Left cardiac atrium (tissue), 4 donors: ENCODE results near the gene HSPB8. TPM values are rescaled to one million over a fixed set of nuclear protein-coding genes. Genes with fewer than 3 reads are reported as not detected.

Experiments used
- ATAC-seq, 2 donors: fragments of 200-7000 bp; cut with Tn5 transposase; one replicate each; pipeline ENCODE4 v1.9.1; 2020; ENCODE audit warnings: mild to moderate bottlenecking in 2 of 2, moderate library complexity in 2 of 2
- DNase-seq: peaks from one replicate; pipeline ENCODE4 v3.0.0-alpha.2; 2020
- intact Hi-C, 2 donors: fragments of 100-400 bp; cut with DNase I; formaldehyde crosslinking; loops; one replicate each; pipeline versions ENCODE4 v1.14.1 to v1.15.1; 2022 to 2023
- total RNA-seq, 2 donors: library from RNA; stranded (reverse); fragmentation: NEBNext Ultra II Directional; extraction: Animal tissue kit (Norgen Biotek cat#: 25700); gene quantifications; one replicate each; pipeline ENCODE4 v1.2.1, GENCODE V29; 2021
- donor health status: DM: no; HTN: yes; CAD: no.
- donor health status: DM: no; HTN: yes; CAD: no; lungs with severe emphysema.
- donor health status: DM: yes; HTN: yes; CAD: no.
- donor health status: Dilated cardiomyopathy.

Gene HSPB8
- total RNA-seq, 2 donors from 2014 or later = 314 to 316 TPM

DNA sequence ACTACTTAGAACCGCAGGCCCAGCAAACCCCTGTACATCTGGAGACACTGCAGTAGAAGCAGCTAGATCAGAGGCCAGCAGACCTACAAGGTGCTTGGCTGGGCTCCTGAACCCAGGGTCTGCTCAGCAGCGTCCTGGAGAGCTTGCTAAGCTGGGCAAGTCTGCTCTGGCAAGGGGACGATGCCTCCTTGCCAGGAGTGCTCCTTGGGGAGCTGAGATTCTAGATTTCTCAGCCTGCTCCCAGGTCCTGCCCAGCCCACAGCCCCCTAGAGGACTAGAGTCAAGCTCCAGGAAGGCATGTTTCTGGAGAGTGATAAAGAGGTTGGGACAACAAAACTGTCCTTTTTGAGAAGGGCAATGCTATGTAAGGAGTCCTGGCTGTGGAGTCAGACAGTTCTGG is 60.3 kb downstream of the HSPB8 start:
- ATAC-seq = peak; percentile 31 to 59
- intact Hi-C loops = no loop called here
- DNase-seq = peak; percentile 42

DNA sequence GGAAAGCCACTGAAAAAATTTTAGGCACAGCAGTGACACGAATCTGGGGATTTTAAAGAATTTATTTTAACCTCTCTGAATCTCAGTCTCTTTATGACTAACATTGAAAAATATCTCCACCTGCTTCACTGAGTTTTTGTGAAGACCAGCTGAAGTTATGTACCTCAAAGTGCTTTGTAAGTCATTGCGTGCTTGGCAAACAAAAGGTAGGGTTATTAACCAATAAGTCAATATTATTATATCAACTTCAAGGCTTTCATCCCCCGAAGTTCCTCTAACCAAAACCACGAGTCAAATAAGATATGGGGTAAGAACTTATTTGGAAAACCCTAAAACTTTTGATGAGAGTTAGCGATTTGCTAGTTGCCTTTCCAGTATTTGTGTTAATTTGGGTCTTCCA is 62.3 kb downstream of the HSPB8 start:
- intact Hi-C loops = no loop called here
- DNase-seq (no peak), ATAC-seq (no peak)

- DNase-seq (no peak), ATAC-seq (no peak)
- intact Hi-C loops = no loop called here
Measured at GRCh38 chr12:119241580-119242169, 62.9 kb downstream of the HSPB8 start.

Other genes starting within 250 kb of the HSPB8 start
- under 1 TPM; 0.13 to 0.21 TPM for gene SRRM4, start 197.4 kb upstream of the HSPB8 start, total RNA-seq
- gene CCDC60, start 155.8 kb downstream of the HSPB8 start, total RNA-seq = not detected